Daoy (cell line): ENCODE measurements around the gene HHIPL2. TPM values are rescaled to one million over a fixed set of nuclear protein-coding genes. Genes with fewer than 3 reads are reported as not detected.
"Not testable (repeated sequence)": the region's sequence is repeated elsewhere in the genome, so short reads cannot be mapped to it uniquely, and the experiment has no call there.

Experiments used
- DNase-seq: peaks from one replicate; pipeline ENCODE4 v3.0.0-alpha.2; 2015; ENCODE audit warnings: low read depth
- total RNA-seq: library from RNA; depleted of rRNA; stranded (reverse); fragments of >200 nt; shearing (Covaris generic); gene quantifications from 2 replicates; pipeline ENCODE4 v1.2.3, GENCODE V29; 2014; rRNA removed

The HHIPL2 gene
- total RNA-seq, 1 experiment from 2014 or later: 3.8 TPM

DNA sequence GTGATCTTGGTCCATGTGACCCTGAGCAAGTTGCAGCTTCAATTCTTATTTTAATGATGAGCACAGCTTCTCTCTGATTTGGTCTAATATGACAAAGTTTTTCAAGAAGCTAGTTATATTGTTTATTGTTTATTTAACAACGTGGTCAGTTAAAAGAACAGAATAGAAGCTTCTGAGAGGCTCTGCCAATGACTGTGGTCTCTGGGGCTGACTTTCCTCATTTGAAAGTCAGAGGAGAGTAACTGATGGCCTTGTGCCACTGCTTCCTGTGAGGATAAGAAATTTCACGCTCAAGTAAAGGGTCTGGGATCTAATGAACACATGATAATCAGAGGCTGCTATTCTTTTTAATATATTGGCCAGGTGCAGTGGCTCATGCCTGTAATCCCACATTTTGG is 7.3 kb downstream of the HHIPL2 start:
- DNase-seq: no peak

DNA sequence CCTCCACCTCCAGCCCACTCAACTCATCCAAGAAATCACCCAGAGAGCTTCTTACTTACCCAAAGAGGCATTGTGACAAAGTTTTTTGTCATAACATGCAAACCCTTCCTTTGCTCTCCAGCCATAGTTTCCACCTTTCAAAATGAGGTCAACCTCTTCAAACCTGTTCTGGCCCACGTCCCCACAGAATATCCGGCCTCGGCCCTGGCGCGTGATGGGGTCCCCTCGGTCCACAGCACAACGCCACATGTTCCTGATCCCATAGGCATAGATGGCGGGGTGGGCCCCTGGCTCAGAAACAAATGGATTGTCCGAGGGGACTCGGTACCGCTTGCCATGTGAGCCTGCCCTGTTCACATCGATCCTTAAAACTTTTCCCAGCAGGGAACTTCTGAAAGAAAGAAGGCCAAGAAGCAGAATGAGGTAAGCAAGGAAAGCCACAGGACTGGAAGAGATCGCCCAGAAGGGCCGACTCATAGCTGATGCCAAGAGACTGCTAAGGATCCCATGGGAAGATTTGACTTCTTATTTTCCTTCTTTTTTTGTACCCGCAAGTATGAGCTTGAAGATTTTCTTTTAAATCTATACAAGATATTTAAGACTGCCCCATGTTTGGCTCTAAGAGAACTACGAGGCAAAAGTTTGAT is 7.8 kb downstream of the HHIPL2 start:
- DNase-seq: no peak

DNA sequence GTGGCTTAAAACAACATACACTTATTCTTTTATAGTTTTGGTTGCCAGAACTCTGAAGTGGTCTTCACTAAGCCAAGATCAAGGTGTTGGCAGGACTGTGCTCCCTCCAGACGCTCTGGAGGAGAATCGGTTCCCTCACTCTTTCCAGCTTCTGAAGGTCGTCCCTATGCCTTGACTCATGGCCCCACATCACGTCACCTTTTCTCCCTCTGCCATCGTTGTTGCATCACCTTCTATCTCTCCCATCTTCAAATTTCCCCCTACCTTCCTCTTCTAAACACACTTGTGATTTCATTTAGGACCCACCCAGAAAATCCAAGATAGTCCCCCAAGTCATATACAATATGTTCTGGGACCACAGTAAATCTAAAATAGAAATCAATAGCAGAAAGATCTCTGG is 12.4 kb downstream of the HHIPL2 start:
- no peak for DNase-seq

DNA sequence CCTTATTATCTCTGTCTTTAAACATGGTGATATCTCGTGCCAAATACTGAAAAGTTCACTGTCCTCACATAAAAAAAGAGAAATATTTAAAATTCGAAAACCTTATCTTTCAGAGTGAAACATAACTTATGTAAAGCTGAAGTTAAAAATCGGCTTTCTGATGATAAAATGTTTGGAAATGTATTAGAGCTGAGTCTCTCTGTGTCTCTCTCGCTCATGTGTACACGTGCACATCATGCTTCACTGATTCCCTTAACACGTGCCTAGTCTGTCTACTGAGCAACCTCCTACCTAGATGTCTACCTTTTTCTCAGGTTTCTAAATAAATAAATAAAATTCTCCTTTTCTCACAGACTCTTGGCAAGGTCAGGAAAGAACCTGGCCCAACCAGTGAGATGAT is 17.1 kb downstream of the HHIPL2 start:
- no peak for DNase-seq

DNA sequence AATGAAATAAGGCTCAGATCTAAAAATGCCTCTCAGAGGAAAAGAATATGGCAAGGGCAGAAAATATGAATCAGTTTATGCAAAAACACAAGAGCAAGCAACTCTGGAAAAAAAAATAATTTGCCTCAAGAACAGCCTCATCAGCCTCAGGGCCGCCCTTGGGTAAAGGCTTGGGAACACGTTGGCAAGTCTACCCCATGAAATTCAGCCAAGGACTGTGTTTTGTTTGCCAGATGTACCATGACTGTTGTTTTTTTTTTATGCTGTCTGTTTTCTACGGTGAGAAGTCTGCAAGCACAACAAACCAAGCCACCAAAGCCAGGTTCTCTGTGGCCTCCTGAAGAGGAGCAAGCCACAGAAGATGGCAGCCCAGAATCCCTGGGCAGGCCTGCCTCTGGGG is 18.0 kb downstream of the HHIPL2 start:
- DNase-seq: no peak

DNA sequence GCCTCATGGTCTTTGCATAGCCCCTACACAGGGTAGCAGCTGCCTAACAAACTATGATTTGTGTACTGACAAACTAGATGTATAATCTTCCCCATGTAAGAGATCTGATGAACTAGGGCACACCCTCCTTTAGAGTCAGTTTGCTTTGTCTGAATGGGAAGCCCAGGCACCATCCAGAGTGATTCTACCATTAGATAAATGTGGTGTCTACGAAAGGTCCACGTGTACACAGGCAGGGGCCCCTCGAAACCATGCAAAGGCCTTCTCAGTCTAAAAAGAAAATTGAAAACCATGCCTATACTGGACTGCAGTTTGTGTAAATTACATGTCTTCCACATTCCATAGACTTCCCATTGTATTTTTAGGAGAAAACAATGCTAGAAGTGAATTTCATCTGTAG is 18.7 kb downstream of the HHIPL2 start:
- DNase-seq: no peak

DNA sequence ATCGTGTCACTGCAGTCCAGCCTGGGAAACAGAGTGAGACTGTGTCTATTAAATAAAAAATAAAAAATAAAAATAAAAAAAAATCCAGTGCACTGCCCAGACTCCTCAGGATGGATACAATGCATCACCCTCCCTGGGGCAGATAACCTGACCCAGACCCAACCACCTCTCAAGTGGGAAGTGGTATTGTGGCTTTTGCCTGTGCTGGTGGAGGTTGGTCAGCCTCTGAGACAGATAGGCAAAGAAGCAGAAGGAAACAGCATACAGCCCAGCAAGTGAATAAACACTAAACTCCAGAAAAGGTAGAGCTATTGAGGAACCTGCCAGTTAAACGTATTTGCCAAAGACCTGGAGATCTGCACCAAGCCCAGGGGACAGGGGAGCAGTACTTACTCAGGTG is 22.0 kb downstream of the HHIPL2 start:
- DNase-seq: no peak

DNA sequence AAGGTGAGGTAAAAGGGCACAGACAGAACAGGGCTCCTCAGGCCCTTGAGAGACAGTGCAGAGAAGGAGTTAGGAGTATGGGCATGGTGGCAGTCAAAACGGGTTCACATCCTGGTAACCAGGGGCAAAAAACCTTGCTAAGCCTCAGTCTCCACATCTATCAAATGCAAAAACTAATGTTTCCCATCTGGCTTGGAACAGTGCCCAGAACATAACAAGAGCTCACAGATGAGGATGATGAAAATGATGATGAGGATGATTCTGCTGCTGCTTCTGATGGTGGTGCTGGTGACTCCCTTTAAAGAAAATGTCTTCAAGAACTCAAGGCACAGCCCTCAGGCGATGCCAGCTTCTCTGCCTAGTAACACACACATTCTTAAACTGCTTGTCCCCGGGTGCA is 24.1 kb downstream of the HHIPL2 start:
- no peak for DNase-seq

DNA sequence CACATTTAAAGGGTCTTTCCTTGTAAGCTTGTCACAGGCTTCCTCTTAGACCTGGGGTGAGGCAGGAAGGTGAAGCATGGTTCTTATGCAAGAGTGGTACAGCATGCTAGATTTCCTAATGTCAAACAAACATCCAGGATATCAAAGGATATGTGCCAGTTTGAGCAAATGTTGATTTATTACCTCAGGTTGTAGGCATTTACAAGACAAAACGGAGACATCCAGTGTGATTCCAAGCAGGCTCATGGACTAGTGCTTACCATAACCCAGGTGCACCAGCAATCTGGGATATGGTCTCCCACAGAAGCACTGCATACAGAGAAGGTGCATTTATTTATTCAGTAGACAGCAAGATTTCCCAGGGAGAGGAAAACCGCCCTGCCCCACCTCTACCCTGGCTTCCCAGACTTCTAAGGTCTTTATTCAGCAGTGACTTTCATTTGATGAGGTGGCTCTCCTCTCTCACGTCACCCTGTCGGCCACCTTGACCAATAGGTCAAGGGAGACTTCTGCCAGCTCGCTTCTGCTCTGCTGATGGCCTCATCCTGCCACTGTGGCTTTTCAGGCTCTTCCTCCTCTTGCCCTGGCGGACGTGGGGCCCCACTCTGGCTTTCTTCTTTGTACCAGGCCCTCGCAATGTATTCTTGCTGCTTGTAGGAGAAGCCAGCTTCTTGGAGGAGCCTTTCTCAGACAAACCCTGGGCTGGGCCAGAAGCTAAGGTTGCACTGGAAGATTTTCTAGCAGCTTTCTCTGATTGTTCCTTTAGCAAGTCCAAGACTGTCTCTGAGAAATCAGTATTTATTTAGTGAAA is 25.6 kb downstream of the HHIPL2 start:
- no peak for DNase-seq

DNA sequence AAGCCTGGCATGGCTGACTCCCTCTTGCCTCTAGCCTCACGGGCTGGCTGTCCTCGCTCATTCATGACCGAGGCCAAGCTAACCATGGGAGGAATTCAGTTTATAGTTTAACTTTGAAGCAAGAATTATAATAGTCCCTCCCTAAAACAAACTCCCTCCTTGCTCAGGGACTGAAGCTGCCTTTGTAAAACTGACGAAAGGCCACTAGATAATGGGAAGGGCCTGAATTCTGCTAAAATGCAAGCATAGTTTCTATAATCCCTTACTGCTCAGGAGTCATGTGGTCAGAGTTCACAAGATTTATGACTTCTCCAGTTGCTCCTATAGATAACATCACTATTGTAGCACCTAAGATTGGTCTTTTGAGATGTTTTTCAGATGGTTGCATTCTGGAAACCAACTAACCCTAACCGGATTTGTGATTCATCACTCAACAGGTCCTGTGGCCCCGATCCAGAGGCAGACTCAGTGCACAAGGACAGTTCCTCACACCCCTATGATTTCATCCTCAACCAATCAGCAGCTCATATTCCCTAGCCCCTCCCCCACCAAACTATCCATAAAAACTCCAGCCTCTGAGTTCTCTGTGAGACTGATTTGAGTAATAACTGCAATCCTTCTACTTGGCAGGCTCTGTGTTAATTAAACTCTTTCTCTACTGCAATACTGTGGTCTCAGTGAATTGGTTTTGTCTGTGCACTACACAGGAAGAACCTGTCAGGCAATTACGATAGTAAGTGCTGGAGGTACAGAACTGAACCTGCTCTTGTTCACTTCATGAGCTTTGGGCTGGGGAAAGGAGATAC is 26.4 kb downstream of the HHIPL2 start:
- peak; percentile 58 for DNase-seq

DNA sequence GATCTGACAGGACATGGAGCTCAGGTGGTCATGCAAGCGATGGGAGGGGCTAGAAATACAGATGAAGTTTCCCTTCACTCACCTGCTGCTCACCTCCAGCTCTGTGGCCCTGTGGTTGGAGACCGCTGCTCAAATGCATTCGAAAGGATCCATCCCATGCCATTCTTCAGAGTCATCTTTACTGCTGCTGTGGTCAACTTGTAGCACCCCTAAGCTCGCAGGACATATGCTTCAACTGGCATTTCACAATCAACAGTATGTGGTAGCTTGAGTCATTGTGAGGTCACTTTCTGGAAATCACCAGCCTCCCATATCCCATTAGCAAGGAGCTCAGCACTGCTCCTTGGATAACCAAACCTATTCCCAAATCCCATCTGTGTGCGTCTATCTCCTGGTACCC is 58.4 kb downstream of the HHIPL2 start:
- DNase-seq: peak; percentile 79

DNA sequence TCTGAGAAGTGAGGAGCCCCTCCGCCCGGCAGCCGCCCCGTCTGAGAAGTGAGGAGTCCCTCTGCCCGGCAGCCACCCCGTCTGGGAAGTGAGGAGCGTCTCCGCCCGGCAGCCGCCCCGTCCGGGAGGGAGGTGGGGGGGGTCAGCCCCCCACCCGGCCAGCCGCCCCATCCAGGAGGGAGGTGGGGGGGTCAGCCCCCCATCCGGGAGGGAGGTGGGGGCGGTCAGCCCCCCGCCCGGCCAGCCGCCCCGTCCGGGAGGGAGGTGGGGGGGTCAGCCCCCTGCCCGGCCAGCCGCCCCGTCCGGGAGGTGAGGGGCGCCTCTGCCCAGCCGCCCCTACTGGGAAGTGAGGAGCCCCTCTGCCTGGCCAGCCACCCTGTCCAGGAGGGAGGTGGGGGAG is 60.1 kb downstream of the HHIPL2 start:
- not testable (repeated sequence) for DNase-seq

DNA sequence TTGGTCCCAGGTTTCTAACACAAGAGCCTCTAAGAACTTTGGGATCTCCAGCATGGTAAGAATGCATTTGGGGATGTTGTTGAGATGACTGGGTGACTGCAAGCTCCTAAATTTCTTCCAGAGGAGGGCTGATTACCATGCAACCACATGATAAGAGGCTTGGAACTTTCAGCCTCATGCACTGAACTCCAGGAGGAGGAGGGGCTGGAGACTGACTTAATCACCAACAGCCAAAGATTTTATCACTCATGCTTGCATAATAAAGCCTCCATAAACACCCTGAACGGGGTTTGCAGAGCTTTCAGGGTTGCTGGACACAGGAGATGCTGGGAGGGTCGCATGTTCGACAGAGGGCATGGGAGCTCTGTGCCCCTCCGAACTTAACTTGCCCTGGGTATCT is 63.9 kb downstream of the HHIPL2 start:
- peak; percentile 20 for DNase-seq

DNA sequence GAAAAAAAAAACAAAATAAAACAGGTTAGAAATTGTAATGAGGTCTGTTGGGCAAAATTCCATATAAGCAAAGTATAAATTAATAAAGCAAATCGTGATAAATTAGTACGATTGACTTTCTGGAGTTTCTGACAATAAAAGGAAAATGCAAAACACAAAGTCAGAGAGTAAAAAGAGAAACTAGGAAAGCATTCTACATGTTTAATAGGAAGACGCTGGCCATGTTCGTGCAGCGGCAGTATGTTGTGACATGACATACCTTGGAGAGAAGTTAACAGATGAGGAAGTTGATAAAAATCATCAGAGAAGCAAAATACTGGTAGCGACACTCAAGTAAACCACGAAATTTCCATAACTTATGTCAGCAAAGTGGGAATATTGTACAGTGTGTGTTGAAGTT is 68.3 kb downstream of the HHIPL2 start:
- DNase-seq: not testable (repeated sequence)

DNA sequence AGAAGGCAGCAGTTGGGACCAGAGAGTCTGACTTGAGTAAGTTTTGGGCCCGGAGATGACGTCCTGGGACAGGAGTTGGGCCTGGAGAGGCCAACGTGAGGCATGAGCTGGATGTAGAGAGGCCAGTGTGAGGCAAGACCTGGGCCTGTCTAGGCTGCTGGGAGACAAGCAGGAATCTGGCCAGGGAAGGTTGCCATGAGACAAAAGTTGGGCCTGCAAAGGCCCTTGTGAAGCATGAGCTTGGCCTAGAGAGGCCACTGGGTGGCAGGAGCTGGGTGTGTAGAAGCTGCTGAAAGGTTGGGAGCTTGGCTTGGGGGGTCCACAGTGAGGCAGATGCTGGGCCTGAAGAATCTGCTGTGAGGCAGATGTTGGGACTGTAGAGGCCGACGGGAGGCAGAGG is 71.5 kb downstream of the HHIPL2 start:
- DNase-seq: not testable (repeated sequence)

DNA sequence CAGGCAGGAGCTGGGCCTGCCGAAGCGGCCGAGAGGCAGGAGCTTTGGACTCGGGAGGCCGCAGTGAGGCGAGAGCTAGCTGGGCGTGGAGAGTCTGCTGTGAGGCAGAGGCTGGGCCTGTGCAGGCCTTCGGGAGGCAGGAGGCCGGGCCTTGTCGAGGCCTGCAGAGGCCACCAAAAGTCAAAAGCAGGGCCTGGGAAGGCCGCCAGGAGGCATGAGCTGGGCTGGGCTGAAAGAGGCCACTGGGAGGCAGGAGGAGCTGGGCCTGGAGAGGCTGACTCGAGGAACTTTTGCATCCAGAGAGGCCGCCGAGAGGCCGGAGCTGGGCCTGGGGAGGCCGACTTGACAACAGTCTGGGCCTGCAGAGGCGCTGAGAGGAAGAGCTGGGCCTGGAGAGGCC is 74.2 kb downstream of the HHIPL2 start:
- DNase-seq: not testable (repeated sequence)

DNA sequence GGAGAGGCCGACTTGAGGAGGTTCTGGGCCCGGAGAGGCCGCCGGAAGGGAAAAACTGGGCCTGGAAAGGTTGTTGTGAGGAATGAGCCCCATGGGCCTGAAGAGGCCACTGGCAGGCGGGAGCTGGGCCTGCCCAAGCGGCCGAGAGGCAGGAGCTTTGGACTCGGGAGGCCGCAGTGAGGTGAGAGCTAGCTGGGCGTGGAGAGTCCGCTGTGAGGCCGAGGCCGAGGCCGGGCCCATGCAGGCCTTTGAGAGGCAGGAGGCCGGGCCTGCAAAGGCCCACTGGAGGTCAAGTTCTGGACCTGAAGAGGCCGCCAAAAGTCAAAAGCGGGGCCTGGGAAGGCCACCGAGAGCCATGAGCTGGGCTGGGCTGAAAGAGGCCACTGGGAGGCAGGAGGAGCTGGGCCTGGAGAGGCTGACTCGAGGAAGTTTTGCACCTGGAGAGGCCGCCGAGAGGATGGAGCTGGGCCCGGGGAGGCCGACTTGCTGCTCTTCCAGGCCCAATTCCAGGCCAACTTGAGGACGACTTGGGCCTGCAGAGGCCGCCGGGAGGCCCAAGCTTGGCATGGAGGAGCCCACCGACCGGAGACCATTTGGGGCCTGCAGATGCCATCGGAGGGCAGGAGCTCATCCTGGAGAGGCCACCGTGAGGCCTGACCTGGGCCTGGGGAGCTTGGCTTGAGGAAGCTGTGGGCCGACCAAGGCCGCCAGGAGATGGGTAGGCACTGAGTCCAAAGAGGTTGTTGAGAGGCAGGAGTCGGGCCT is 74.9 kb downstream of the HHIPL2 start:
- not testable (repeated sequence) for DNase-seq

Other genes with a start within 250 kb of the HHIPL2 start
- gene TAF1A, start 41.8 kb upstream of the HHIPL2 start, total RNA-seq: 36.3 and 51.9 TPM in 2 replicates
- gene MIA3, start 70.0 kb upstream of the HHIPL2 start, total RNA-seq: 33.7 and 36.2 TPM in 2 replicates
- gene AIDA, start 164.4 kb upstream of the HHIPL2 start, total RNA-seq: 25.8 and 29.9 TPM in 2 replicates
- gene BROX, start 164.5 kb upstream of the HHIPL2 start, total RNA-seq: 59.6 and 59.8 TPM in 2 replicates
- gene FAM177B, start 189.1 kb upstream of the HHIPL2 start, total RNA-seq: not detected in 2 replicates